ENCODE data around the gene SMARCAL1.
"Not testable (repeated sequence)": the region's sequence is repeated elsewhere in the genome, so short reads cannot be mapped to it uniquely, and the experiment has no call there.

Gene SMARCAL1

GRCh38 chr2:216412022-216412999 is at the start of gene SMARCAL1:
TSS of gene SMARCAL1 (plus strand) at chr2:216412484. CDS start at chr2:216414705, 2,221 bp downstream.
- FAIRE-seq (peak; percentile 82), DNase-seq (ENCODE audit: low spot score) (peak; percentile 93)

GRCh38 chr2:216362730-216363129 is 49.6 kb upstream of the SMARCAL1 start:
- peak; percentile 41 for DNase-seq (ENCODE audit: low spot score)
- no peak for FAIRE-seq

GRCh38 chr2:216363221-216363620 is 49.1 kb upstream of the SMARCAL1 start:
- FAIRE-seq, result no peak
- DNase-seq (ENCODE audit: low spot score), result no peak

GRCh38 chr2:216365518-216365917 is 46.8 kb upstream of the SMARCAL1 start:
- no peak for FAIRE-seq
- DNase-seq (ENCODE audit: low spot score), result no peak

GRCh38 chr2:216366777-216367471 is 45.4 kb upstream of the SMARCAL1 start:
- DNase-seq (ENCODE audit: low spot score), result no peak
- FAIRE-seq, result no peak

- no peak for DNase-seq (ENCODE audit: low spot score)
- no peak for FAIRE-seq
Observed at GRCh38 chr2:216369821-216370220, 42.5 kb upstream of the SMARCAL1 start.

GRCh38 chr2:216370961-216371712 is 41.1 kb upstream of the SMARCAL1 start:
- DNase-seq (ENCODE audit: low spot score), result no peak
- FAIRE-seq, result no peak

GRCh38 chr2:216371721-216372702 is 40.3 kb upstream of the SMARCAL1 start, which contains the start of gene MARCHF4:
TSS of gene MARCHF4 (minus strand) at chr2:216372483. CDS start at chr2:216370260, 2,223 bp downstream.
- FAIRE-seq (no peak), DNase-seq (ENCODE audit: low spot score) (peak; percentile 79)

GRCh38 chr2:216372761-216373291 is 39.5 kb upstream of the SMARCAL1 start:
- DNase-seq (ENCODE audit: low spot score) (peak; percentile 92), FAIRE-seq (peak; percentile 77)

- no peak for FAIRE-seq
- DNase-seq (ENCODE audit: low spot score), result no peak
Observed at GRCh38 chr2:216373896-216374295, 38.4 kb upstream of the SMARCAL1 start.

GRCh38 chr2:216375286-216375685 is 37.0 kb upstream of the SMARCAL1 start:
- no peak for FAIRE-seq

GRCh38 chr2:216379977-216380376 is 32.3 kb upstream of the SMARCAL1 start:
- DNase-seq (ENCODE audit: low spot score) (no peak), FAIRE-seq (no peak)

More at GRCh38 chr2:216375286-216375685, 37.0 kb upstream of the SMARCAL1 start:
- no peak for DNase-seq (ENCODE audit: low spot score)

GRCh38 chr2:216384409-216384808 is 27.9 kb upstream of the SMARCAL1 start:
- DNase-seq (ENCODE audit: low spot score); FAIRE-seq: not testable (repeated sequence)

GRCh38 chr2:216385478-216385877 is 26.8 kb upstream of the SMARCAL1 start:
- FAIRE-seq, result no peak
- DNase-seq (ENCODE audit: low spot score), result no peak

- FAIRE-seq (no peak), DNase-seq (ENCODE audit: low spot score) (no peak)
Observed at GRCh38 chr2:216387262-216387661, 25.0 kb upstream of the SMARCAL1 start.

GRCh38 chr2:216388046-216388884 is 24.0 kb upstream of the SMARCAL1 start:
- DNase-seq (ENCODE audit: low spot score) (no peak), FAIRE-seq (no peak)

GRCh38 chr2:216389570-216389969 is 22.7 kb upstream of the SMARCAL1 start:
- FAIRE-seq (no peak), DNase-seq (ENCODE audit: low spot score) (no peak)

GRCh38 chr2:216391401-216391800 is 20.9 kb upstream of the SMARCAL1 start:
- DNase-seq (ENCODE audit: low spot score) (no peak), FAIRE-seq (no peak)

GRCh38 chr2:216392018-216392562 is 20.2 kb upstream of the SMARCAL1 start:
- no peak for DNase-seq (ENCODE audit: low spot score)
- no peak for FAIRE-seq

All from RCC 7860 (cell line).